Putamen (tissue), 1 donor: Measurements from ENCODE around the gene MMP11.

Source experiments
- DNase-seq: peaks from one replicate; pipeline ENCODE4 v3.0.0-alpha.2; 2016; ENCODE audit warnings: low spot score

MMP11 gene

DNA sequence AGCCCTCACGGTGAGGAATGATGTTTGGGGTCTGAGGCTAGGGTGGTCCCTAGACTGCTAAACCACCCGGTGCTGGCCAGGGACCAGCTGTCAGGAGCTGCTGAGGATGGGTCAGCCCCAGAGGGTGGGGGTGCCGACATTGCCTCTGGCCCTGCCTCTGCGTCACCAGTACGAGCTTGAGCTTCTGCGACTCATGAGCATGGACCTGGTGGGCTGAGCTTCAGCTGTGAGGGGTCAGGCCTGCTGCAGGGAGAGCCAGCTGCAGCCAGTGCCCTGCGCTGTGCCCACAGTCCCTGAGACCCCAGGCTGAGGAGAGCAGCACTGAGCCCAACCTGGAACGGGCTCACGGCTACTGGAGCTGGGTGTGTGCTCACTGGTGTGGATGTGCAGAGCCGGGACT lies 59.1 kb downstream of the MMP11 start:
- no peak for DNase-seq

DNA sequence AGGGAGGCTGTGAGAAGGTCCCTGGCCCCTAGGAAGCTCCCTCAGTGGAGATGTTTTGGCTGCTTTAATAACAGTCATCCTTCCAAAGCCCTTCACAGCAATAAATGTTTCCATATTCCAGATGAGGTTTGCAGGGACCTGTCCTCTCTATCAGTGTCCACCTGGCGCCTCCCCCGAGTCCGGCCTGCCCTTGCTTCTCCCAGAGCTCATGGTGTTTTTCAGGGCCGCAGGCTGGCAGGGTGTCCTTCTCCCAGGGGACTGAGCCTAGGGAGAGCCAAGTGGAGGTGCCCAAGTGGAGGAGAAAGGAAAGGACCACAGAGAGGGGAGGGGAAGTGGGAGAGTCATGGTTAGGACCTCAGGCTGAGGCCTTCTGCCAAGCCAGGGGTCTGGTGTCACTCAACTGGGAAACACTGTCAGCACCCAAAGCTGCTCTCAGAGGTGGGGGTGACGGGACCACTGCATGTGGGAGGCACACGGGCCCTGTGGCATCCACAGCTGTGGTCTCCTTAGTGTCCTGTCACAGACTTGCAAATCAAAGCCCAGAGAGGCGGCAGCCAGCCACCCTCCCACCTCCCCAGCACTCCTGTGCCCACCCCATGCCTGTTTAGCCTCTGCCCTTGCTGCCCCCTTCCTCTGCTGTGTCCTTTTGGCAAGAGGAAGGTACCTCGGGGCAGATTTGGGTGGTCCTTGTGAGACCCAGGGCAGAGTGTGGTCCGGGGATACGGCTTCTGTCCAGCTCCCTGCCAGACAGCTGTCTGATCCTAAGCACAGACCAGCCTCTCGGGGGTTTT lies 59.8 kb downstream of the MMP11 start:
- no peak for DNase-seq

DNA sequence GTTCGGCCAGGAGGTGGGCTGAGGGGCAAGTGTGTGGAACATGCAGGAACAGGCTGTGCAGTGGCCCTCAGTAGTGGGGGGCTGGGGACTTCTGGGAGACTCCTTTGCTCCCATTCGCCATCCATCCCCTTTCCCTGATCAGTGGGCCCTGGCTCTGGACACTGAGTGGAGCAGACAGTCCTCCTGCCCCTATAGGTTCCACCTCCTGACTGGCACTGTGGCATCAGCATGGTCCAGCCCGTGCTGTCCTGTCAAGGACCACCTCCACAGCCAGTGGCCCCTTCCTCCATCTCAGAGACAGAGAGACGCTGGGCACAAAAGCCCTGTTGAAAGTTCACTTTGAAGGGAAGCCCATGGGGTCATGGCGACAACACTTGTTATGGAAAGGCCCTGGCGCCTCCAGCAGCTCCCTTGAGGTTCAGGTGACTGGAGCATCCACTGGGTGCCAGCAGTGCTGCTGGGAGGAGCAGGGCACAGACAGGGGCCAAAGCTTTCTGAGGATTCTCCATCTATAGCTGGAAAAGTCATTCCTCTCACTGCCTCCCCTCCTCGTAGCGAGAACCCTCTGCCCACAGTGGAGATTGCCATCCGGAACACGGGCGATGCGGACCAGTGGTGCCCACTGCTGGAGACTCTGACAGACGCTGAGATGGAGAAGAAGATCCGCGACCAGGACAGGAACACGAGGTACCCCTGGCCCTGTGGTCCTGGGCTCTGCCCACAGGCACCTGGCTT lies 60.5 kb downstream of the MMP11 start:
- DNase-seq, result no peak
